Hypothalamus (tissue), 51 donors: ENCODE results near the gene TIMELESS.
"Not testable (repeated sequence)": the region's sequence is repeated elsewhere in the genome, so short reads cannot be mapped to it uniquely, and the experiment has no call there.

Source experiments
- DNase-seq, 51 donors: peaks; one replicate each; lab custom pipeline; 2025; lab: John Stamatoyannopoulos, UW

The TIMELESS gene

GRCh38 chr12:56411781-56412639 lies 37.2 kb downstream of the TIMELESS start:
- DNase-seq, result no peak

GRCh38 chr12:56410768-56411167 lies 38.5 kb downstream of the TIMELESS start:
- DNase-seq, result no peak

GRCh38 chr12:56408799-56409417 lies 40.3 kb downstream of the TIMELESS start:
- DNase-seq, result no peak

- DNase-seq, result not testable (repeated sequence)
Measured at GRCh38 chr12:56404227-56404626, 45.0 kb downstream of the TIMELESS start.

GRCh38 chr12:56401612-56402011 lies 47.6 kb downstream of the TIMELESS start:
- DNase-seq, result not testable (repeated sequence)

GRCh38 chr12:56401125-56401524 lies 48.1 kb downstream of the TIMELESS start:
- DNase-seq, result not testable (repeated sequence)

GRCh38 chr12:56399466-56399865 lies 49.8 kb downstream of the TIMELESS start:
- DNase-seq, result not testable (repeated sequence)

- DNase-seq, result no peak
Measured at GRCh38 chr12:56398324-56398723, 50.9 kb downstream of the TIMELESS start.

GRCh38 chr12:56392331-56392730 lies 56.9 kb downstream of the TIMELESS start:
- no peak for DNase-seq

- DNase-seq, result no peak
Measured at GRCh38 chr12:56391721-56392120, 57.5 kb downstream of the TIMELESS start.

GRCh38 chr12:56389412-56389811 lies 59.8 kb downstream of the TIMELESS start:
- DNase-seq, result no peak

- no peak for DNase-seq
Measured at GRCh38 chr12:56387152-56387736, 62.0 kb downstream of the TIMELESS start.

- DNase-seq, result no peak
Measured at GRCh38 chr12:56385873-56386272, 63.4 kb downstream of the TIMELESS start.

- DNase-seq, result no peak
Measured at GRCh38 chr12:56382611-56383010, 66.6 kb downstream of the TIMELESS start.

- DNase-seq, result no peak
Measured at GRCh38 chr12:56377989-56378316, 71.3 kb downstream of the TIMELESS start.

GRCh38 chr12:56377310-56377988 lies 71.8 kb downstream of the TIMELESS start:
- DNase-seq, result no peak

- DNase-seq, result no peak
Measured at GRCh38 chr12:56375598-56376434, 73.4 kb downstream of the TIMELESS start.

GRCh38 chr12:56374726-56375597 lies 74.3 kb downstream of the TIMELESS start:
- DNase-seq, result no peak

GRCh38 chr12:56373515-56373914 lies 75.7 kb downstream of the TIMELESS start:
- no peak for DNase-seq
